GM19238 (cell line): ENCODE results near the gene B3GALT5.

Experiments used
- DNase-seq: peaks from one replicate; pipeline ENCODE4 v3.0.0; 2011; ENCODE audit warnings: low spot score; ENCODE audit not compliant: insufficient read length

Gene B3GALT5

GRCh38 chr21:39645331-39645730, 32.6 kb downstream of the B3GALT5 start:
- DNase-seq: no peak

- DNase-seq: no peak
These were observed 34.7 kb downstream of the B3GALT5 start for GRCh38 chr21:39647476-39647875.

GRCh38 chr21:39648879-39649278, 36.1 kb downstream of the B3GALT5 start:
- DNase-seq: no peak

GRCh38 chr21:39649526-39649925, 36.8 kb downstream of the B3GALT5 start:
- no peak for DNase-seq

- DNase-seq: no peak
These were observed 37.6 kb downstream of the B3GALT5 start for GRCh38 chr21:39650306-39650705.

GRCh38 chr21:39650801-39651200, 38.1 kb downstream of the B3GALT5 start:
- no peak for DNase-seq

- DNase-seq: no peak
These were observed 38.5 kb downstream of the B3GALT5 start for GRCh38 chr21:39651206-39651605.

- no peak for DNase-seq
These were observed 42.2 kb downstream of the B3GALT5 start for GRCh38 chr21:39654951-39655350.

GRCh38 chr21:39655589-39655988, 42.8 kb downstream of the B3GALT5 start:
- no peak for DNase-seq

- no peak for DNase-seq
These were observed 43.5 kb downstream of the B3GALT5 start for GRCh38 chr21:39656209-39656608.

- no peak for DNase-seq
These were observed 44.5 kb downstream of the B3GALT5 start for GRCh38 chr21:39657091-39657689.

GRCh38 chr21:39658066-39658465, 45.3 kb downstream of the B3GALT5 start:
- no peak for DNase-seq

GRCh38 chr21:39659070-39659815, 46.5 kb downstream of the B3GALT5 start:
- DNase-seq: no peak

GRCh38 chr21:39660191-39660980, 47.6 kb downstream of the B3GALT5 start:
- no peak for DNase-seq

- no peak for DNase-seq
These were observed 48.4 kb downstream of the B3GALT5 start for GRCh38 chr21:39661121-39661520.

- no peak for DNase-seq
These were observed 49.0 kb downstream of the B3GALT5 start for GRCh38 chr21:39661740-39662139.

GRCh38 chr21:39662411-39662953, 49.7 kb downstream of the B3GALT5 start:
- DNase-seq: no peak

GRCh38 chr21:39663066-39663465, 50.3 kb downstream of the B3GALT5 start:
- DNase-seq: no peak

GRCh38 chr21:39663742-39664492, 51.2 kb downstream of the B3GALT5 start:
- no peak for DNase-seq

- no peak for DNase-seq
These were observed 51.8 kb downstream of the B3GALT5 start for GRCh38 chr21:39664586-39664985.

GRCh38 chr21:39666026-39666425, 53.3 kb downstream of the B3GALT5 start:
- DNase-seq: no peak
